Choroid plexus epithelial cell (primary cell): ENCODE measurements around the gene ERC2.

Experiments
- DNase-seq: peaks from one replicate; pipeline ENCODE4 v3.0.0-alpha.2; 2010; ENCODE audit warnings: low read depth
- H3K4me3 ChIP-seq: 2 replicates; pipeline ENCODE4 v1.5.1; 2011; ENCODE audit warnings: low read depth, mild to moderate bottlenecking, control low read depth, low read length, moderate library complexity
- TF ChIP-seq, protein P1 (sequence below): conservative IDR thresholded peaks from 2 replicates; pipeline ENCODE4 v1.5.1; 2011; ENCODE audit warnings: low read depth, mild to moderate bottlenecking, control low read depth, inconsistent platforms, low read length, moderate library complexity

Gene ERC2

DNA sequence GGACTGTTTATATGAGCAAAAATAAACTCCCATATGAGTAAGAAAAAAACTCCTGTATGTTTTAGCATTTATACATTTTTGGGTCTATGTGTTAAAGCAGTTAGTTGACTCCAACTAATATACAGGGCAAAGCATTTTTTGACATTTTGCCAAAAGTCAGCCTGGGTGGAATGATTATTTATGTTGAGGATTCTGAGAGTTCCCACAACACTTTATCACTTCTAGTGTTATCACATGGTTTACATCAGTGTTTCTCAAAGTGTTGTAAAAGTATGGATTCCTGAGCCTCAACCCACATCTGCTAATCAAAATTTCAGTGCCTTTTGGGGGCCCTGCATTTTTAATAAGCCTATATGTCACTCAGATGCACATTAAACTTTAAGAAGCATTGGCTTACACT lies 643.9 kb downstream of the ERC2 start:
- H3K4me3 ChIP-seq: no peak overlapping the region
- TF ChIP-seq, protein P1, sequence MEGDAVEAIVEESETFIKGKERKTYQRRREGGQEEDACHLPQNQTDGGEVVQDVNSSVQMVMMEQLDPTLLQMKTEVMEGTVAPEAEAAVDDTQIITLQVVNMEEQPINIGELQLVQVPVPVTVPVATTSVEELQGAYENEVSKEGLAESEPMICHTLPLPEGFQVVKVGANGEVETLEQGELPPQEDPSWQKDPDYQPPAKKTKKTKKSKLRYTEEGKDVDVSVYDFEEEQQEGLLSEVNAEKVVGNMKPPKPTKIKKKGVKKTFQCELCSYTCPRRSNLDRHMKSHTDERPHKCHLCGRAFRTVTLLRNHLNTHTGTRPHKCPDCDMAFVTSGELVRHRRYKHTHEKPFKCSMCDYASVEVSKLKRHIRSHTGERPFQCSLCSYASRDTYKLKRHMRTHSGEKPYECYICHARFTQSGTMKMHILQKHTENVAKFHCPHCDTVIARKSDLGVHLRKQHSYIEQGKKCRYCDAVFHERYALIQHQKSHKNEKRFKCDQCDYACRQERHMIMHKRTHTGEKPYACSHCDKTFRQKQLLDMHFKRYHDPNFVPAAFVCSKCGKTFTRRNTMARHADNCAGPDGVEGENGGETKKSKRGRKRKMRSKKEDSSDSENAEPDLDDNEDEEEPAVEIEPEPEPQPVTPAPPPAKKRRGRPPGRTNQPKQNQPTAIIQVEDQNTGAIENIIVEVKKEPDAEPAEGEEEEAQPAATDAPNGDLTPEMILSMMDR: no peak
- no peak for DNase-seq

DNA sequence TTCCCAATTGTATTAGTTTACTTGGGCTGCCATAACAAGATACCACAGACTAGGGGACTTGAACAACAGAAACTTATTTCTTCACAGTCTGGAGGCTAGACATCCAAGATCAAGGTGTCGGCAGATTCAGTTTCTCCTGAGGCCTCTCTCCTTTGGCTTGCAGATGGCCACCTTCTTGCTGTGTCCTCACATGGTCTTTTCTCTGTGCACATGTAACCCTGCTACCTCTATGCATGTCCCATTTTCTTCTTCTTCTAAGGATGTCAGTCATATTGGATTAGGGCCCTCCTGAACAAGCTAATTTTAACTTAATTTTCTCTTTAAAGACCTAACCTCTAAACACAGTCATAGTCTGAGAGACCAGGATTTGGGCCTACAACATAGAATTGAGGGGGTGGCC lies 644.4 kb downstream of the ERC2 start:
- no peak for DNase-seq
- H3K4me3 ChIP-seq: no peak overlapping the region
- TF ChIP-seq, protein P1: no peak

DNA sequence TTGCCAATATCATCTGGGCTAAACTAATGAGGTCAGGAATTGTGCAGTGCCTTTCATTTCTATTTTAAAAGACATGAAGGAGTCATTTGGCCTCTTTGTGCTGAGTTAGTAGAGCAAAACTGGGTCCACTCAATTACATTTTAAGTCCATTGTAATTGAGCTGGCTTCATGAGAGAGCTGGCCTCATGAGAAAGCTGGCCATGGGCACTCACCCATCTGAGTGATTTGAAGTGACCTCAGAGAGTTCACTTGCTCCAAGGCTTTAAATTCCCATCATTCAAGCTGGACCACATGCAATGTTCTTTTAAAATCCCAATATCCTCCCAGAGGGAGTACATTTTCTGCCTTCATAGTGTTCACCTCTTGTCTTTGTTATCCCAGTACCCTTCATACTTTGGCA lies 645.3 kb downstream of the ERC2 start:
- no peak for DNase-seq
- H3K4me3 ChIP-seq: no peak overlapping the region
- TF ChIP-seq, protein P1: no peak

DNA sequence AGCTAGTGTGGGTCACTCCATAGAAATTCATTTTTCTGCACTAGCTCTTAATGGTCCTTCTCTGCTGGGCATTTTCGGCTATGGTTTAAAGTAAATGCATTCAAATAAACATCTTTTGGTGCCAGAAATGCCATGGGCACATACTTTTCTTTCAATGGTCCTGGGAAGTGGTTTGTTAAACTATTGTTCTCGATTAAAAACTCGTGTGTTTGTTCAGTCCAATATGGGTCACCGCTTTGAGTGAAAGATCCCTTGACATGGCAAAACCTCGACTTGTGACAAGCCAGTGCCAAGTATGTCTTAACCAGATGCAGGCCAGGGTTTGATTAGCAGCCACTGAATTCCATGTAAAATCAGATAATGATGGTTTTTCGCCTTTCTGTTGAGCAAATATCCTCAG lies 649.3 kb downstream of the ERC2 start:
- TF ChIP-seq, protein P1: no peak
- no peak overlapping the region for H3K4me3 ChIP-seq
- no peak for DNase-seq

DNA sequence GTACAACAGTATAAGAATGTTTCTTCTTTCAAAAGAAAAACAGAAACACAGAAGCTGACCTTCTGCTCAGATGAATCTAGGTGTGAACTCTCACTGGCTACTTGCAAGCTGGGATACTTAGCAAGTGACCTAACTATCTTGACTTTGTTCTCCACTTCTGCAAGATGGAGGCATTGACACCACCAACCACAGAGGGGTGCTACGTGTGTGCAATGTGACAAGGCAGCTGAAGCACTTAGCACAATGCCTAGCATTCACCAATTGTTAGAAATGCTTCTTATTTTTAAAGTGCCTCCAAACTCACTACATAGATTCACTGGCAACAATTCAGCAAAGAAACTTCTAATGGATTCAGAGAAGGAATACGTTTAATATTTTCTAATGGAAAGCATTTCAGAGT lies 649.8 kb downstream of the ERC2 start:
- TF ChIP-seq, protein P1: peak; percentile 20
- peak; percentile 30 for DNase-seq
- no peak overlapping the region for H3K4me3 ChIP-seq

DNA sequence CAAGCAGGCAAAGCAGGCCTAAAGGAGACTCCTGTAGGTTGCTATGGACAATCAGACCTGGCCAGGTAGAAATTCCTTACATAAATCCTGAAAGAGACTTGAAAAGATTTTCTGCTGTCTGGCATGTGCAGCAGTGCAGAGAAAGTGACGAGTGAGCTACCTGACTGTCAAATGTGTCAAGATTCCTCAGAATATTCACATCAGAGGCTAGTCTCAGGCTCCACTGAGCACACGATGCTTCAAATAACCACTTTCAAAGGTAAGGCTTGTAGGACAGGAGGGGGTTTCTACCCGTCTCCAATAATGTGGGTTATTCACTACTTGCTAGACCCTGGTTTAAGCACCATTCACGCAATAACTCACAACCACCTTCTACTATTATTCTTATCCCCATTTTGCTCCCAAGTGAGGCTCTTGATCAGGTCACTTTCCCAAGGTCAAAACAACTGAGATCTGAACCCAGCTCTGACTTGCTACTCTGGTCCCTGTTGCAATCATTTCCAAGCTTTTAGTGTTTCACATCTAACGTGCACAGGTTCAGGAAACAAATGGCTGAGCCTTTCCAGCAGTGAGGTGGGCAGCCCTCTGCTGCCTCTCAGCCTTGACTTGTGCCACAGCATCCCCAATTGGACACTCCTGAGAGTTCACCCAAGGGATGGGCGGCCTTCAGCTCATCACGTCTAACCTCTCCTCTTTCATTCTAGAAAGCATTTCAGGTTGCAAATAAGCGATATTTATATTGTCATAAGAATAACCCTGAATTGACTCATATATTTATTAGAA lies 651.3 kb downstream of the ERC2 start:
- TF ChIP-seq, protein P1: no peak
- no peak for DNase-seq
- H3K4me3 ChIP-seq: no peak overlapping the region

DNA sequence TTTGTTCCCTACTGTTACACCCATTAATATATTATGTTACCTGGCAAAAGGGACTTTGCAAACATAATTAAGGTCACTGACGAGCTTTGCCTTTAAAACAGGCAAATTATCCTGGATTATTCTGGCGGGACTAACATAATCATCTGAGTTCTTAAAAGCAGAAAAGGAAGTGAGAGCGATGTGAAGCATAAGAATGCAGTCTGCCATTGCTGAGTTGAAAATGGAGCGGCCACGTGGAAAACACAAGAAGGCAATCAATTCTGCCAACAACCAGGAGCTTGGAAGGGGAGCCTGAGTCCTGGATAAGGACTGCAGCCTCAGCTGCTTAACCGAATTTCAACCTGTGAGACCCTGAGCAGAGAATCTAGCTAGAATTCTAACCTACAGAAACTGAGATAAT lies 653.0 kb downstream of the ERC2 start:
- no peak overlapping the region for H3K4me3 ChIP-seq
- TF ChIP-seq, protein P1: no peak
- no peak for DNase-seq
